Stimulated activated CD4-positive, alpha-beta T cell treated with anti-CD3 and anti-CD28 coated beads, TNF-alpha, amount 100 ng/mL, for 4 hours (primary cell): ENCODE data around the gene DNASE1L1.

ENCODE experiments used
- DNase-seq, 3 experiments: peaks; one replicate each; pipeline ENCODE4 v3.0.0-alpha.2; 2020; ENCODE audit warnings: low read depth in 3 of 3

Gene DNASE1L1

DNA sequence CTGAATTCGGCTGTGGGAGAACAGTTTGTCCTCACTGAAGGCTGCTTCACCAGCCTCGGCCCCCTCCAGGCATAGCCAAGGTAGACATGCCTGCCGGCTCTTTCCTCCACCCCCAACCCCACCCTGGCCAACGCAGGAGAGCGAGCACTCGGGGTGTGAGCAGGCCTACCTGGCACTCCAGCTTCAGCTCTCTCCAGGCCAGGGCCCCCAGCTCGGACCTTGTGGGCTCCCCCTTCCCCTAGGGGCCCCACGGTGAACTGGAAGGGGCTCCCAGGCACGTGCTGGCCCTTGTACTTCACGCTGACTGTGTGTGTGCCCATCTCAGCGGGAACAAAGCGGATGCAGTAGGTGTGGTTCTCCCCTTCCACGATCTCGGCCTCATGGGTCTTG, 57.0 kb downstream of the DNASE1L1 start:
- DNase-seq = no peak
